Stomach (tissue), 9 donors: ENCODE results near the gene STAT1. TPM values are rescaled to one million over a fixed set of nuclear protein-coding genes. Genes with fewer than 3 reads are reported as not detected.

Source experiments
- DNase-seq, 2 donors: peaks; one replicate each; pipeline versions ENCODE4 v3.0.0 to v3.0.0-alpha.2; 2013 to 2019
- H3K27ac ChIP-seq, 5 donors: fragments of 200-600 bp in 4 of 5; sonication (generic) in 4 of 5; one replicate each; pipeline ENCODE4 v1.5.1; 2013 to 2019; ENCODE audit warnings: mild to moderate bottlenecking in 1 of 5, moderate library complexity in 1 of 5
- H3K27me3 ChIP-seq, 3 donors: fragments of 200-600 bp; sonication (generic); one replicate each; pipeline ENCODE4 v1.5.1; 2017 to 2019; ENCODE audit warnings: mixed run types in 1 of 3
- H3K36me3 ChIP-seq, 4 donors: fragments of 200-600 bp; sonication (generic); 1 replicate in 3 of 4; 2 replicates in 1 of 4; pipeline ENCODE4 v1.5.1; 2016 to 2019
- H3K4me1 ChIP-seq, 4 donors: fragments of 200-600 bp; sonication (generic); one replicate each; pipeline ENCODE4 v1.5.1; 2016 to 2019
- H3K4me3 ChIP-seq, 4 donors: fragments of 200-600 bp; sonication (generic) in 3 of 4; one replicate each; pipeline ENCODE4 v1.5.1; 2016 to 2019; ENCODE audit warnings: mild to moderate bottlenecking in 1 of 4
- H3K9me3 ChIP-seq, 4 donors: fragments of 200-600 bp; sonication (generic); one replicate each; pipeline ENCODE4 v1.5.1; 2016 to 2019
- CTCF ChIP-seq, 7 experiments: fragments of 450-650 bp in 4 of 7; fragments of 200-600 bp in 3 of 7; sonication (generic) in 3 of 7; IDR thresholded peaks; one replicate each; pipeline ENCODE4 v1.5.1; 2016 to 2019; ENCODE audit warnings: antibody characterized with exemption in 7 of 7, control low read depth in 2 of 7, mild to moderate bottlenecking in 1 of 7
- EP300 ChIP-seq: sonication (generic); formaldehyde crosslinking; IDR thresholded peaks from one replicate; pipeline ENCODE4 v1.6.1; 2017; ENCODE audit warnings: antibody characterized with exemption
- POLR2A ChIP-seq, 4 donors: fragments of 450-650 bp; IDR thresholded peaks; one replicate each; pipeline ENCODE4 v1.6.1; 2016; ENCODE audit warnings: antibody characterized with exemption in 4 of 4, control low read depth in 2 of 4, mild to moderate bottlenecking in 1 of 4, moderate library complexity in 1 of 4
- POLR2AphosphoS5 ChIP-seq, 3 donors: sonication (generic); formaldehyde crosslinking; IDR thresholded peaks; one replicate each; pipeline ENCODE4 v1.6.1; 2016; ENCODE audit warnings: antibody characterized with exemption in 3 of 3
- WGBS, 5 donors: extraction: QIAGEN DNeasy Blood & Tissue Kit in 3 of 5; methylation state at CpG; one replicate each; pipeline versions ENCODE4 v1.1.5 to v1.1.7; 2013 to 2018; 5-methylcytosine and 5-hydroxymethylcytosine counted together
- intact Hi-C: fragments of 100-400 bp; cut with DNase I; formaldehyde crosslinking; loops from one replicate; pipeline ENCODE4 v1.15.1; 2023; ENCODE audit warnings: low total_unique reads
- polyA plus RNA-seq, 3 donors: library from polyadenylated mRNA; stranded (reverse); fragments of 200-250 nt; gene quantifications; one replicate each; pipeline ENCODE4 v1.2.3, GENCODE V29; 2013
- total RNA-seq, 5 donors: library from RNA; depleted of rRNA; stranded (reverse); fragments of >200 nt; gene quantifications; one replicate each; pipeline versions ENCODE4 v1.1.0 to v1.2.3, GENCODE V29; 2014 to 2016
- donor health status: healthy with polysubstance abuse.
- donor health status: Bipolar disorder and iron deficiency.
- donor health status: healthy.

STAT1 gene
- total and polyA plus RNA-seq, 8 donors: 23.2 to 289 (median 61.7) TPM

GRCh38 chr2:190976521-190976920, 37.5 kb downstream of the STAT1 start:
- DNase-seq: no peak
- intact Hi-C loops: no loop called here
- Histone ChIP-seq H3K27me3 (no peaks in the 10 kb centered on the region), H3K27ac (no peak overlapping the region), H3K4me3 (no peak overlapping the region), H3K9me3 (no peaks in the 10 kb centered on the region), H3K36me3 (peaks cover 81 to 100% (median 100%) of the 10 kb centered on the region in 4 donors), H3K4me1 (peaks cover 4 to 17% (median 9%) of the 10 kb centered on the region in 4 donors)
- 93 to 96% (median 95%) methylated on average over 2 of the region's 2 CpGs for WGBS, 5 donors
- TF ChIP-seq POLR2A (IDR thresholded peaks at IDR 0.05) (no peak), CTCF (IDR thresholded peaks at IDR 0.05) (no peak), EP300 (no peak), POLR2AphosphoS5 (IDR thresholded peaks at IDR 0.05) (no peak)

DNA sequence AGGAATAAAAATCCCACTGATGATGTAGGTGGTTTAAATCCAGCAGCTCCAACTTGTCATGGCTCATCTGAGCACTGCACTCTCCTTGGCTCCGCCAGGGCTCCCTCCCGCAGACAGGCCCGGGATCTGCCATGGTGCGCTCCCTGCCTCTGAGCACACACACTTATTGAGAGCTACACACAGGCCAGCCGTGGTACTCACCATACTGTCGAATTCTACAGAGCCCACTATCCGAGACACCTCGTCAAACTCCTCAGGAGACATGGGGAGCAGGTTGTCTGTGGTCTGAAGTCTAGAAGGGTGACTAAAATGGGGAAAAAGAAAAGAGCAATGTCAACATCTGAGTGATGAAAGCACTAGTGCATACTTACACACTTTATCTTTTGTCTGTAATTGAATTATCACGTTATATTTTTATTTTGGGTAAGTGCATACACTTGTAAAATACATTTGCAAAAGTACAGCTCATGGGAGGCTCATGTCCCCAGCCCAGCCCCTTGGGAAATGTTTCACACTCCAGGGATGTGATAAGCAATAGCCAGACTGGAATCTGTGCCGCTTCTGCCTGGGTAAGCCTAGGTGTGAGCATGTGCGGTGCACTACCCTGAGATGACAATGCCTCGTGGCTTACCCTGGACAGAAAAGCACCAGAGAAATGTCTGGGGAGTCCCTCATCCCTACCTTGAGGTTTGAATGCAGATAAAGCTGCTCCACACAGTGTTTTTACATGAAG, 39.2 kb downstream of the STAT1 start:
- Histone ChIP-seq H3K4me3 (no peak overlapping the region), H3K36me3 (peaks cover 86 to 100% (median 100%) of the 10 kb centered on the region in 4 donors), H3K27ac (no peak overlapping the region), H3K4me1 (peaks cover 0 to 4% (median 0%) of the 10 kb centered on the region in 4 donors), H3K9me3 (no peaks in the 10 kb centered on the region), H3K27me3 (no peaks in the 10 kb centered on the region)
- 88 to 94% (median 93%) methylated on average over 11 to 12 of the region's 12 CpGs for WGBS, 5 donors
- DNase-seq: no peak
- intact Hi-C loops: no loop called here
- TF ChIP-seq CTCF (IDR thresholded peaks at IDR 0.05) (no peak), POLR2A (IDR thresholded peaks at IDR 0.05) (no peak), EP300 (no peak), POLR2AphosphoS5 (IDR thresholded peaks at IDR 0.05) (no peak)

GRCh38 chr2:190973726-190974628, 40.0 kb downstream of the STAT1 start:
- intact Hi-C loops: no loop called here
- 85 to 92% (median 90%) methylated on average over 11 of the region's 11 CpGs for WGBS, 5 donors
- peaks cover 82 to 100% (median 100%) of the 10 kb centered on the region in 4 donors for H3K36me3 ChIP-seq

More at GRCh38 chr2:190973726-190974628, 40.0 kb downstream of the STAT1 start:
- H3K27me3 ChIP-seq: no peaks in the 10 kb centered on the region
- H3K4me1 ChIP-seq: no peaks in the 10 kb centered on the region
- no peaks in the 10 kb centered on the region for H3K9me3 ChIP-seq
- H3K27ac ChIP-seq: no peak overlapping the region
- no peak for DNase-seq
- no peak overlapping the region for H3K4me3 ChIP-seq
- TF ChIP-seq POLR2A (IDR thresholded peaks at IDR 0.05): no peak
- TF ChIP-seq POLR2AphosphoS5 (IDR thresholded peaks at IDR 0.05): no peak
- TF ChIP-seq EP300: no peak
- TF ChIP-seq CTCF (IDR thresholded peaks at IDR 0.05): no peak
